Measurements from ENCODE around the gene IQCH.

Gene IQCH

DNA sequence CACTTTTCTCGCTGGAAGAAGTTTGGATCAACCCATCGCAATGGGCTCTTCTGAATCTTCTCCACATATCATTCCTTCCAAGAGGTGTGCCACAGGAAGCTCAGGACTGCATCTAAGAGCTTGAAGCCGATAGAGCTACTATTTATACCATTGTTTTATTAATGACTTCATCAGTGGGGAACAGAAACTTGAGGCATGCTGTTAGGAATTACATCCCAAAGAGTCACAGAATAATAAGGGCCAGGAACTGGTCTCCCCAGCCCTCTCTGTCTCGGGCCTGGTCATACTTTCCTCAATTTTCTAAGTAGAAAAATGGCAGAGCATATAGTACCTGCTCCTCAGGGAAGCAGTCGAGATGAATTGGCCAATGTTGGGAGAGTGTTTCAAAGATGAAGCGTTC is 249.5 kb downstream of the IQCH start:
- DNase-seq (ENCODE audit: low read depth in 1 of 2, low spot score in 1 of 2): no peak
- no peak for TF ChIP-seq JUND (IDR thresholded peaks at IDR 0.05; ENCODE audit: low read depth)
- in situ Hi-C loops (cut with HindIII; ENCODE audit: low pct_unique_long_range_greater_than_20kb, low sequenced_read_pairs): no loop called here

GRCh38 chr15:67504796-67505195 is 250.2 kb downstream of the IQCH start:
- in situ Hi-C loops (cut with HindIII; ENCODE audit: low pct_unique_long_range_greater_than_20kb, low sequenced_read_pairs): no loop called here
- no peak for DNase-seq (ENCODE audit: low read depth in 1 of 2, low spot score in 1 of 2)
- TF ChIP-seq JUND (IDR thresholded peaks at IDR 0.05; ENCODE audit: low read depth): no peak

GRCh38 chr15:67505675-67506572 is 251.3 kb downstream of the IQCH start:
- DNase-seq (ENCODE audit: low read depth in 1 of 2, low spot score in 1 of 2): peak in 1 of 2 experiments; percentile 6

GRCh38 chr15:67506775-67507747 is 252.5 kb downstream of the IQCH start:
- DNase-seq (ENCODE audit: low read depth in 1 of 2, low spot score in 1 of 2): no peak
- no peak for TF ChIP-seq JUND (IDR thresholded peaks at IDR 0.05; ENCODE audit: low read depth)
- in situ Hi-C loops (cut with HindIII; ENCODE audit: low pct_unique_long_range_greater_than_20kb, low sequenced_read_pairs): no loop called here

More at GRCh38 chr15:67505675-67506572, 251.3 kb downstream of the IQCH start:
- no peak for TF ChIP-seq JUND (IDR thresholded peaks at IDR 0.05; ENCODE audit: low read depth)
- in situ Hi-C loops (cut with HindIII; ENCODE audit: low pct_unique_long_range_greater_than_20kb, low sequenced_read_pairs): no loop called here

- no peak for DNase-seq (ENCODE audit: low read depth in 1 of 2, low spot score in 1 of 2)
- in situ Hi-C loops (cut with HindIII; ENCODE audit: low pct_unique_long_range_greater_than_20kb, low sequenced_read_pairs): no loop called here
- TF ChIP-seq JUND (IDR thresholded peaks at IDR 0.05; ENCODE audit: low read depth): no peak
Measured at GRCh38 chr15:67508407-67508806, 253.8 kb downstream of the IQCH start.

GRCh38 chr15:67509918-67510317 is 255.3 kb downstream of the IQCH start:
- TF ChIP-seq JUND (IDR thresholded peaks at IDR 0.05; ENCODE audit: low read depth): no peak
- DNase-seq (ENCODE audit: low read depth in 1 of 2, low spot score in 1 of 2): no peak
- in situ Hi-C loops (cut with HindIII; ENCODE audit: low pct_unique_long_range_greater_than_20kb, low sequenced_read_pairs): no loop called here

GRCh38 chr15:67510597-67511190 is 256.1 kb downstream of the IQCH start:
- no peak for DNase-seq (ENCODE audit: low read depth in 1 of 2, low spot score in 1 of 2)
- in situ Hi-C loops (cut with HindIII; ENCODE audit: low pct_unique_long_range_greater_than_20kb, low sequenced_read_pairs): no loop called here
- no peak for TF ChIP-seq JUND (IDR thresholded peaks at IDR 0.05; ENCODE audit: low read depth)

DNA sequence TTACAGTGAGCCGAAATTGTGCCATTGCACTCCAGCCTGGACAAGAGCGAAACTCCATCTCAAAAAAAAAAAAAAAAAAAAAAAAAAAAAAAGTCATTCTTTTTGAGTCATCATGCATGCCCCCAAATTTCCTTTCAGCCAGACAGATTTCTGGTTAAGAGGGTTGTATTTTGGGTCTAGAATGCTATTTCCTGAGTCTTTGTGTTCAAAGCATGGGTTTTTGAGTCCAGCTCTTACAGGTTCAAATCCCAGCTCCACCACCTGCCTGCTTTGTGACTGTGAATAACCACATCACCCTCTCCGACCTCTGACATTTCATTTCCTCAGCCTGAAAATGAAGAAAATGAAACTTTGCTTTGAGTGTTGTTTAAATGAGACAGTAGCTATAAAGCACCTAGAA is 257.0 kb downstream of the IQCH start:
- DNase-seq (ENCODE audit: low read depth in 1 of 2, low spot score in 1 of 2): no peak
- in situ Hi-C loops (cut with HindIII; ENCODE audit: low pct_unique_long_range_greater_than_20kb, low sequenced_read_pairs): no loop called here
- TF ChIP-seq JUND (IDR thresholded peaks at IDR 0.05; ENCODE audit: low read depth): no peak

DNA sequence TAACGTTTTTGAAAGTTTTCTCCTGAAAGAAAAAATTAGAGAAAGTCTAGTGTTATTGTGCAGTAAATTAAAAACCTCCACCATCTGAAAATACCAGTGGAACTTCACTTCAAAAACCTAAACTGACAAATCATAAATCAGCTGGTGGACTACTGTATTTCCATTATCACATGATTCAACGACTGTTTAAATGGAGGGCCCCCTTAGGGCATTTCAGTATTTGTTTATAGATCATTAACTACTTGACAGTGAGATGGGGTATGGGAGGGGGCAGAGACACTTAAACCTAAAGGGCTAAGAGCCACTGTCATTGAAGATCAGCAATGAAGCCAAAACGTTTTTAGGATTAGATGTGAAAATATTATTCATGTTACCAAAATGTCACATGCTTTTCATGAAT is 257.6 kb downstream of the IQCH start:
- DNase-seq (ENCODE audit: low read depth in 1 of 2, low spot score in 1 of 2): no peak
- no peak for TF ChIP-seq JUND (IDR thresholded peaks at IDR 0.05; ENCODE audit: low read depth)
- in situ Hi-C loops (cut with HindIII; ENCODE audit: low pct_unique_long_range_greater_than_20kb, low sequenced_read_pairs): no loop called here

DNA sequence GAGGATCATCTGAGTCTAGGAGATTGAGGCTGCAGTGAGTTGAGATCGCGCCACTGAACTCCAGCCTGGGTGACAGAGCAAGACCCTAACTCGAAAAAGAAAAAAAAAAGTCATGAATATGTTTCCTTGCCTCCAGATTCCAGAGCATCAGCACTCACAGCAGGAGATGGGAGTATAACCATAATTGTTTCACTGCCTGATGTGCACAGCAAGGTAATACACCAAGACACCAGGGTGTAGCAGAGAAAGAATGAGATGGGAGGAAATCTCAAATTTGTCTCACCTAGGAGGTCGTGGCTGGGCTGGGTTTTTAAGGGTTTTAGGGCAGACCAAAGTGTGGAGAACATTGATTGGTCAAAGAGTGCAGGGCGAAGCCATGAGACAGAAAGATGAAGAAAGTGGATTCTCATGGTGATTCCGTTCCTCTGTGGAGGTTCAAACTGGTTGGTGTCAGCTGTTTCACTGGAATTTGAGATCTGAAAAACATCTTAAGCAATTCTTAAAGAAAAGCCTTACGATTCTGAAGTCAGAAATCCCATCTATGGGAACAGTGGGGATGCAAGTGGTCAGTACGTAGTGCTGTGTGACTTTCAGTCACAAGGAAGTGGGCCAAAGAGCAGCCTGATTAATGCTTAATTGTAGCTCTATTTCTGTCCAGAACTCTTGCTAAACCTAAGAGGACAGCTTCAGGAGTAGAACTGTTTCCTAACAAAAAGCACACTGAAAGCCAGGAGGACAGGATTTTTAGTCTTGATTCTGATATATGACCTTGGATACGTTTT is 258.5 kb downstream of the IQCH start:
- DNase-seq (ENCODE audit: low read depth in 1 of 2, low spot score in 1 of 2): no peak
- in situ Hi-C loops (cut with HindIII; ENCODE audit: low pct_unique_long_range_greater_than_20kb, low sequenced_read_pairs): no loop called here
- no peak for TF ChIP-seq JUND (IDR thresholded peaks at IDR 0.05; ENCODE audit: low read depth)

DNA sequence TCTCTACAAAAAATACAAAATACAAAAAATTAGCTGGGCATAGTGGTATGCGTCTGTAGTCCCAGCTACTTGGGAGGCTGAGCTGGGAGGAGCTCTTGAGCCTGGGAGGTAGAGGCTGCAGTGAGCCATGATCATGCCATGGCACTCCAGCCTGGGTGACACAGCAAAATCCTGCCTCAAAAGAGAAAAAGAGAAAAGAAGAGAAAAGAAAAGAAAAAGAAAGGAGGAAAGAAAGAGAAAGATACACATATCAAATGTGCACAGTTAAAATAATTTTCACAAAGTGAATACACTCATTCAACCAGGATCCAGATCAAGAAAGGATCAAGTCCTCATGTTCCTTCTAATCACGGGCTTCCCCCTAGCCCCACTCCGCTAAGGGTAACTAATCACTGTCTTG is 260.5 kb downstream of the IQCH start:
- no peak for DNase-seq (ENCODE audit: low read depth in 1 of 2, low spot score in 1 of 2)
- in situ Hi-C loops (cut with HindIII; ENCODE audit: low pct_unique_long_range_greater_than_20kb, low sequenced_read_pairs): no loop called here
- TF ChIP-seq JUND (IDR thresholded peaks at IDR 0.05; ENCODE audit: low read depth): no peak

- no peak for TF ChIP-seq JUND (IDR thresholded peaks at IDR 0.05; ENCODE audit: low read depth)
- in situ Hi-C loops (cut with HindIII; ENCODE audit: low pct_unique_long_range_greater_than_20kb, low sequenced_read_pairs): no loop called here
- DNase-seq (ENCODE audit: low read depth in 1 of 2, low spot score in 1 of 2): no peak
Measured at GRCh38 chr15:67515557-67515956, 261.0 kb downstream of the IQCH start.

Data from T47D (cell line).